IMR-90 (cell line): ENCODE measurements around the gene ARHGEF1. TPM values are rescaled to one million over a fixed set of nuclear protein-coding genes. Genes with fewer than 3 reads are reported as not detected.

Experiments used
- ATAC-seq: fragments of 200-7000 bp; cut with Tn5 transposase; 2 replicates; pipeline ENCODE4 v1.9.1; 2020; ENCODE audit warnings: low read depth, mild to moderate bottlenecking, moderate library complexity
- BruUV-seq: library from RNA; stranded (reverse); fragments of 400-500 nt; replicated peaks from 2 replicates; lab custom pipeline; 2021; lab: Mats Ljungman, UMichigan
- CTCF ChIA-PET: fragments of 300-600 bp; formaldehyde crosslinking; extraction: SDS; loops from one replicate; lab custom pipeline; 2021; ENCODE audit warnings: antibody characterized with exemption; lab: Yijun Ruan, JAX
- POLR2A ChIA-PET: fragments of 300-600 bp; sonication (Branson Sonifier 250); formaldehyde crosslinking; loops from one replicate; lab custom pipeline; 2022; ENCODE audit warnings: antibody characterized with exemption; ENCODE audit not compliant: unreplicated experiment; lab: Charles Lee
- DNase-seq: peaks from one replicate; pipeline ENCODE4 v3.0.0; 2013
- H2AFZ ChIP-seq: replicated peaks from 2 replicates; pipeline ENCODE3; 2013; ENCODE audit warnings: low read length, mild to moderate bottlenecking; ENCODE audit not compliant: poor library complexity
- H2AK5ac ChIP-seq: 2 replicates; pipeline ENCODE4 v1.6.1; 2013; ENCODE audit warnings: low read depth, low read length, inconsistent platforms
- H2AK9ac ChIP-seq: replicated peaks from 2 replicates; pipeline ENCODE3; 2013; ENCODE audit warnings: mild to moderate bottlenecking, low read depth, low read length, moderate library complexity; ENCODE audit not compliant: poor library complexity
- H2BK120ac ChIP-seq: 2 replicates; pipeline ENCODE4 v1.6.1; 2013; ENCODE audit warnings: low read depth, low read length, inconsistent platforms
- H2BK15ac ChIP-seq: 3 replicates; pipeline ENCODE4 v1.6.1; 2013; ENCODE audit warnings: low read depth, low read length, inconsistent platforms
- H2BK20ac ChIP-seq: 2 replicates; pipeline ENCODE4 v1.6.1; 2013; ENCODE audit warnings: low read depth, mild to moderate bottlenecking, inconsistent platforms, low read length, moderate library complexity
- H2BK5ac ChIP-seq: 2 replicates; pipeline ENCODE4 v1.6.1; 2013; ENCODE audit warnings: mild to moderate bottlenecking, low read depth, low read length, inconsistent platforms; ENCODE audit not compliant: poor library complexity, severe bottlenecking
- H3K14ac ChIP-seq: replicated peaks from 2 replicates; pipeline ENCODE4 v1.6.1; 2013; ENCODE audit warnings: low read depth, low read length, inconsistent platforms
- H3K18ac ChIP-seq: 2 replicates; pipeline ENCODE4 v1.6.1; 2013; ENCODE audit warnings: low read depth, low read length, control low read depth
- H3K23ac ChIP-seq: 2 replicates; pipeline ENCODE4 v1.6.1; 2013; ENCODE audit warnings: low read depth, low read length, inconsistent platforms
- H3K27ac ChIP-seq: 2 replicates; pipeline ENCODE4 v1.5.1; 2013; ENCODE audit warnings: mild to moderate bottlenecking, control low read depth, low read length; ENCODE audit not compliant: insufficient read depth
- H3K27me3 ChIP-seq: 2 replicates; pipeline ENCODE4 v1.6.1; 2013; ENCODE audit warnings: low read length; ENCODE audit not compliant: control insufficient read depth, insufficient read depth
- H3K36me3 ChIP-seq: 2 replicates; pipeline ENCODE4 v1.6.1; 2013; ENCODE audit warnings: low read length, mixed read lengths; ENCODE audit not compliant: control insufficient read depth, insufficient read depth
- H3K4ac ChIP-seq: 2 replicates; pipeline ENCODE4 v1.6.1; 2013; ENCODE audit warnings: low read depth, low read length, inconsistent platforms
- H3K4me1 ChIP-seq: 2 replicates; pipeline ENCODE4 v1.6.1; 2013; ENCODE audit warnings: low read length, mixed read lengths; ENCODE audit not compliant: control insufficient read depth, insufficient read depth
- H3K4me2 ChIP-seq: 2 replicates; pipeline ENCODE4 v1.6.1; 2013; ENCODE audit warnings: low read depth, mild to moderate bottlenecking, control low read depth, low read length, moderate library complexity
- H3K4me3 ChIP-seq: 2 replicates; pipeline ENCODE4 v1.5.1; 2013; ENCODE audit warnings: low read depth, mild to moderate bottlenecking, control low read depth, low read length, moderate library complexity; ENCODE audit not compliant: insufficient read depth
- H3K56ac ChIP-seq: 2 replicates; pipeline ENCODE4 v1.6.1; 2013; ENCODE audit warnings: low read length, inconsistent platforms; ENCODE audit not compliant: insufficient read depth; ENCODE audit errors: extremely low read depth
- H3K79me1 ChIP-seq, 2 experiments: 2 replicates each; pipeline ENCODE4 v1.6.1; 2013; ENCODE audit warnings: low read length in 2 of 2, inconsistent platforms in 1 of 2, low read depth in 1 of 2
- H3K9ac ChIP-seq: 2 replicates; pipeline ENCODE4 v1.6.1; 2013; ENCODE audit warnings: low read depth, low read length, control low read depth
- H3K9me1 ChIP-seq: 2 replicates; pipeline ENCODE4 v1.6.1; 2013; ENCODE audit warnings: low read length, inconsistent platforms; ENCODE audit not compliant: insufficient read depth
- H3K9me3 ChIP-seq: 2 replicates; pipeline ENCODE4 v1.6.1; 2013; ENCODE audit warnings: low read length; ENCODE audit not compliant: control insufficient read depth, insufficient read depth
- H4K20me1 ChIP-seq: 2 replicates; pipeline ENCODE4 v1.6.1; 2013; ENCODE audit warnings: low read length, inconsistent platforms; ENCODE audit not compliant: insufficient read depth
- H4K5ac ChIP-seq: 2 replicates; pipeline ENCODE4 v1.6.1; 2013; ENCODE audit warnings: mild to moderate bottlenecking, low read depth, low read length, control low read depth
- H4K8ac ChIP-seq, 2 experiments: 2 replicates each; pipeline ENCODE4 v1.6.1; 2013; ENCODE audit warnings: low read depth in 2 of 2, low read length in 2 of 2, control low read depth in 1 of 2, inconsistent platforms in 1 of 2
- H4K91ac ChIP-seq: 2 replicates; pipeline ENCODE4 v1.6.1; 2013; ENCODE audit warnings: low read depth, low read length, inconsistent platforms; ENCODE audit not compliant: insufficient read depth
- FOS ChIP-seq: fragments of 150-350 bp; IDR thresholded peaks from 2 replicates; pipeline ENCODE4 v1.6.1; 2016; ENCODE audit warnings: low read depth, low read length
- POLR2A ChIP-seq: IDR thresholded peaks from 2 replicates; pipeline ENCODE4 v1.6.1; 2012; ENCODE audit warnings: mild to moderate bottlenecking, low read depth, low read length
- RFX5 ChIP-seq: IDR thresholded peaks from 2 replicates; pipeline ENCODE4 v1.8.0; 2012; ENCODE audit warnings: low read depth, mild to moderate bottlenecking, low read length, moderate library complexity
- SMC3 ChIP-seq: fragments of 150-350 bp; IDR thresholded peaks from 2 replicates; pipeline ENCODE4 v1.6.1; 2016; ENCODE audit warnings: low read depth, mild to moderate bottlenecking, antibody characterized with exemption, low read length, moderate library complexity
- WGBS, 2 experiments: methylation state at CpG; one replicate each; pipeline versions ENCODE4 v1.1.5 to v1.1.7; 2013; ENCODE audit warnings: missing lambda C conversion rate in 2 of 2; ENCODE audit not compliant: insufficient read length in 1 of 2; ENCODE audit errors: extremely low coverage in 2 of 2; 5-methylcytosine and 5-hydroxymethylcytosine counted together
- dilution Hi-C: fragments of 300-500 bp; cut with HindIII; formaldehyde crosslinking; loops from one replicate; pipeline ENCODE4 v1.14.3; 2018; ENCODE audit warnings: low sequenced_read_pairs; ENCODE audit not compliant: unreplicated experiment
- in situ Hi-C: fragments of 300-500 bp; cut with MboI; formaldehyde crosslinking; loops from 3 replicates; pipeline ENCODE4 v1.14.3; 2019; ENCODE audit warnings: low sequenced_read_pairs, inconsistent platforms, mixed read lengths
- intact Hi-C: fragments of 100-400 bp; cut with micrococcal nuclease; formaldehyde crosslinking; loops from 2 replicates; pipeline ENCODE4 v1.10.0; 2022
- polyA plus RNA-seq, 3 experiments: library from polyadenylated mRNA; depleted of rRNA; stranded (reverse); fragments of >200 nt; gene quantifications; 2 replicates each; pipeline ENCODE4 v1.2.3, GENCODE V29; 2012; ENCODE audit warnings: low replicate concordance in 1 of 3
- total RNA-seq: library from RNA; depleted of rRNA; stranded (reverse); fragments of >200 nt; gene quantifications from 2 replicates; pipeline ENCODE4 v1.2.3, GENCODE V29; 2012

Gene ARHGEF1
- total and polyA plus RNA-seq, 2 of the 4 experiments (the other 2 are of a cell fraction): 11.5 to 47.1 TPM

DNA sequence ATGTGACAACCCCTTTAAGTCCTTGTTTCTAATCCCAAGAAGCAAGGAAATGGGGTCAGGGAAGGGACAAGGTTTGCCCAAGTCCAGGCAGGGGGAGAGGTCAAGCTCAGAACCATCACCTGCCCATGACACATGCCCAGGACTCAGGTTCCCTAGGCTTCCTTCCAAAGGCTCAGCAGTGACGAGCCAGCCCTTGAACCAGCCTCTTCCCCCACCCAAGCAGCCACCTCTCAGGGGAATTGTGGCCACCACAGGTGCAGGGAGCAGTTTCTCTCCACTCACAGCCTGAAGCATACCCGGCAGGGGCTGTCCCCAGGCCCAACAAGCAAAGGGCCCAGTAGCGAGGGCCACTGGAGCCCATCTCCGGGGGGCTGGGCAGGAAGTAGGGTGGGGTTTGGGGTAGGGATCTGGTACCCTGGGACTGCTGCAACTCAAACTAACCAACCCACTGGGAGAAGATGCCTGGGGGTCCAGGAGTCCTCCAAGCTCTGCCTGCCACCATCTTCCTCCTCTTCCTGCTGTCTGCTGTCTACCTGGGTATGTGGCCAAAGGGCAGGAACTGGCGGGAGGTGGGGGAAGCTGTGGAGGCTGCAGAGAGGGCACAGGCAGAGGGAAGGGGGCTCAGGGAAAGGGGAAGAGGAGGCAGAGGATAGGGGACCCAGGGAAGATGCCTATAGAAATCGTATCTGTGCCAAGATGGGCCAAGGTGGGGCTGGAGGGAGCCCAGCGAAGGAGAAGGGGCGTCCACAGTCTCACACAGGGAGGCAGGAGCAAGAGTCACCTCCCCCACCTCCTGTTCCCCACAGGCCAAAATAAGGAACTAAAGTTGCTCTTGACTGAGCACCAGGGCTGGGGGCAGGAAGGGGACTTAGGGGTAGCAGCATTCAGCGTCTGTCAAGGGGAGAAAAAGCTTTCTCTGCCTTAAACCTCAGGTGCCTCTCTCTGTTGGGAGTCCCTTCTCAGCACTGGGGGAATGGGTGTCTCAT is 5.8 kb upstream of the ARHGEF1 start, which contains the start of gene CD79A:
Gene CD79A (plus strand): TSS at position 433 of the 986 bp plus-strand sequence. CDS start 26 bp downstream, at position 459.
- no CpG with 5 or more reads among the region's 9 CpGs for WGBS, 2 experiments
- H3K79me1 ChIP-seq: no peaks in the 10 kb centered on the region
- H4K8ac ChIP-seq: no peak within 1 kb of the TSS
- no peak within 1 kb of the TSS for H4K91ac ChIP-seq
- in situ Hi-C loops: no loop called here
- H2AK5ac ChIP-seq: no peak within 1 kb of the TSS
- intact Hi-C loops: no loop called here
- no peak within 1 kb of the TSS for H3K9ac ChIP-seq
- H4K5ac ChIP-seq: no peak within 1 kb of the TSS
- peaks cover 15% of the 10 kb centered on the region for H4K20me1 ChIP-seq
- no peak within 1 kb of the TSS for H3K4ac ChIP-seq
- peaks cover 15% of the 10 kb centered on the region; the same call in 1 of the 2 replicates for H3K27me3 ChIP-seq
- no peak within 1 kb of the TSS for H2AK9ac ChIP-seq
- ATAC-seq (no peak), DNase-seq (no peak)
- no peak within 1 kb of the TSS; the same call in 1 of the 2 replicates for H3K23ac ChIP-seq
- H3K9me3 ChIP-seq: no peaks in the 10 kb centered on the region
- no peak within 1 kb of the TSS for H2BK120ac ChIP-seq
- dilution Hi-C loops: no loop called here
- ChIA-PET POLR2A (no interaction called here), CTCF (no interaction called here)
- H2BK5ac ChIP-seq: no peak within 1 kb of the TSS
- no peak within 1 kb of the TSS for H3K4me2 ChIP-seq
- H3K18ac ChIP-seq: no peak within 1 kb of the TSS
- TF ChIP-seq FOS (no peak), SMC3 (no peak), POLR2A (no peak), RFX5 (no peak)
- H3K9me1 ChIP-seq: no peaks in the 10 kb centered on the region
- H3K56ac ChIP-seq: no peak within 1 kb of the TSS
- H3K14ac ChIP-seq: no peak within 1 kb of the TSS
- H3K4me3 ChIP-seq: no peak within 1 kb of the TSS
- H3K4me1 ChIP-seq: no peaks in the 10 kb centered on the region
- H2BK15ac ChIP-seq: no peak within 1 kb of the TSS
- BruUV-seq: no TSS peak
- H3K27ac ChIP-seq: no peak within 1 kb of the TSS
- no peak within 1 kb of the TSS for H2BK20ac ChIP-seq
- H2AFZ ChIP-seq: no peak within 1 kb of the TSS
- H3K36me3 ChIP-seq: peaks cover 4% of the 10 kb centered on the region; the same call in 1 of the 2 replicates
